Mesodermal cell (in vitro differentiated cells): ENCODE data around the gene RSPH9.

Experiments
- H3K27ac ChIP-seq: 2 replicates; pipeline ENCODE4 v1.7.0; 2013; ENCODE audit warnings: mild to moderate bottlenecking, low read depth, low read length, moderate library complexity; ENCODE audit not compliant: severe bottlenecking
- H3K36me3 ChIP-seq: 2 replicates; pipeline ENCODE4 v1.7.1; 2013; ENCODE audit warnings: mild to moderate bottlenecking, low read length, moderate library complexity; ENCODE audit not compliant: control insufficient read depth, insufficient read depth
- H3K4me1 ChIP-seq: one replicate; pipeline ENCODE4 v1.7.1; 2013; ENCODE audit warnings: mild to moderate bottlenecking, low read length; ENCODE audit not compliant: insufficient read depth, control insufficient read depth, poor library complexity, severe bottlenecking
- H3K4me3 ChIP-seq: 2 replicates; pipeline ENCODE4 v1.7.0; 2013; ENCODE audit warnings: low read length, control low read depth, mild to moderate bottlenecking; ENCODE audit not compliant: insufficient read depth, poor library complexity, severe bottlenecking; ENCODE audit errors: extremely low read depth
- H3K9me3 ChIP-seq: 2 replicates; pipeline ENCODE4 v1.7.1; 2013; ENCODE audit warnings: mild to moderate bottlenecking, low read length, moderate library complexity; ENCODE audit not compliant: control insufficient read depth
- WGBS, 2 experiments: methylation state at CpG; one replicate each; pipeline ENCODE4 v1.1.5; 2013; ENCODE audit warnings: missing lambda C conversion rate in 2 of 2; ENCODE audit not compliant: insufficient coverage in 2 of 2; 5-methylcytosine and 5-hydroxymethylcytosine counted together

Gene RSPH9

GRCh38 chr6:43703512-43704429, 58.9 kb downstream of the RSPH9 start:
- Histone ChIP-seq H3K4me3 (no peak overlapping the region), H3K4me1 (peaks cover 35% of the 10 kb centered on the region), H3K27ac (peak overlapping the region; percentile 89), H3K9me3 (no peaks in the 10 kb centered on the region), H3K36me3 (no peaks in the 10 kb centered on the region)
- 94 to 97% methylated on average over 4 to 5 of the region's 8 CpGs for WGBS, 2 experiments

DNA sequence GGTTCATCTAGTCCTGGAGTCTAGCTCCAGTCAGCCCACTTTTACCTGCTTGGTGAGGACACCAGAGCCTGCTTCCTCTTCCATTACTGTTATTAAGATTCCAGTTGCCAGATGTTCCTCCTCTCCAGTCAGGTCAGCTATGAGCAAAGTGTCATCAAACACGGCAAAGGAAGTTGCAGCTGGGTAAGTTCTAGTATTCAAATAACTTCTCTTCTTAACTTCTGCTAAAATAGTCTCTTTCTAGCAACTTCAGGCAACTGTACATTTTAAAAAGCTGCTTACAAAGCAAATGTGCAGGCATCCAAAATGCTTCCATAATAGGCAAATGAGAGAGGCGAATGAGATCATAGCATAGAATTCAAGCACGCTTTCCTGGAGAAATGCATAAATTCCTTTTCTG, 61.2 kb downstream of the RSPH9 start:
- H3K27ac ChIP-seq, result no peak overlapping the region
- 78 to 94% methylated on average over 2 to 3 of the region's 3 CpGs for WGBS, 2 experiments

DNA sequence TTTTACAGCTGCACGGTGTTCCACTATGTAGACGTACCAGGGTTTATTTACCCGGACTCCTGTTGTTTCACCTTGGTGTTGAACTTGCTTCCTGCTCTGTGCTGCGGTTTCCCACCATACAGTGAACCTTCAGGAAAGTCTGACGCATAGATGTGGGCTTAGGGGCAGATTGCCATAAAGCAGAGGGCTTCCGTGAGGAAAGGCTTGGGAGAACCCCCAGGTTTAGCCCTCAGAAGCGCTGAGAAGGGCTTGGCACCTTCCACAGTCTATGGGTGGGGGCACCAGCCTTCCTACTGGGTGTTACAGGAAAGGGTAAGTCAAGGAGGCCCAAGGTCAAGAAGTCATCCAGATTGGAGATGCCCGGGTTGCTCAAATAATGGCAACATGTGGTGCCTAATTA, 62.0 kb downstream of the RSPH9 start:
- Histone ChIP-seq H3K4me1 (peaks cover 24% of the 10 kb centered on the region), H3K36me3 (no peaks in the 10 kb centered on the region), H3K27ac (no peak overlapping the region), H3K9me3 (no peaks in the 10 kb centered on the region), H3K4me3 (no peak overlapping the region)
- 84 to 91% methylated on average over 8 of the region's 8 CpGs for WGBS, 2 experiments

More for the DNA sequence above, 61.2 kb downstream of the RSPH9 start:
- no peak overlapping the region for H3K4me3 ChIP-seq
- peaks cover 26% of the 10 kb centered on the region for H3K4me1 ChIP-seq
- H3K9me3 ChIP-seq, result no peaks in the 10 kb centered on the region
- H3K36me3 ChIP-seq, result no peaks in the 10 kb centered on the region

DNA sequence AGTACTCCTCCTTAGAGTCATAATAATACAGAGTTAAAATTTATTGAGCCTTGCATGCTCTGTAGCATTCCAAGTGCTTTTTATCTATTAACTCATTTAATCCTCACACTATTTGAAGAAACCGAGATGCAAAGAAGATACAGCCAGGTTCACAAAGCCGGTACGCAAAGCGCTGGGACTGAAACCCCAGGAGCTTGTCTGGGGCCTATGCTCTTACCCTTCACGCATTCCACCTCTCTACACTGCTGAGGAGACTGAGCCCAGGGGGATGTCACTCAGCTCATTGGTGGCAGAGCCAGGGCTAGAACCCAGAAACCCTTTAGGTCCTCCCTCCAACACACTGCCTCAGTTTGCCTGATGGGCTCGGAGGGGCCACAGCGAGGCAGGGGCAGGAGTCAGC, 62.4 kb downstream of the RSPH9 start:
- H3K36me3 ChIP-seq, result no peaks in the 10 kb centered on the region
- peaks cover 19% of the 10 kb centered on the region for H3K4me1 ChIP-seq
- H3K9me3 ChIP-seq, result no peaks in the 10 kb centered on the region
- no peak overlapping the region for H3K27ac ChIP-seq
- H3K4me3 ChIP-seq, result no peak overlapping the region
- WGBS, 2 experiments, result 80 to 85% methylated on average over 5 to 6 of the region's 7 CpGs

- Histone ChIP-seq H3K36me3 (no peaks in the 10 kb centered on the region), H3K4me3 (no peak overlapping the region), H3K4me1 (peaks cover 18% of the 10 kb centered on the region), H3K9me3 (no peaks in the 10 kb centered on the region), H3K27ac (no peak overlapping the region)
- WGBS, 2 experiments, result 67 to 75% methylated on average over 1 of the region's 1 CpG
Measured at GRCh38 chr6:43707767-43708166, 62.9 kb downstream of the RSPH9 start.

DNA sequence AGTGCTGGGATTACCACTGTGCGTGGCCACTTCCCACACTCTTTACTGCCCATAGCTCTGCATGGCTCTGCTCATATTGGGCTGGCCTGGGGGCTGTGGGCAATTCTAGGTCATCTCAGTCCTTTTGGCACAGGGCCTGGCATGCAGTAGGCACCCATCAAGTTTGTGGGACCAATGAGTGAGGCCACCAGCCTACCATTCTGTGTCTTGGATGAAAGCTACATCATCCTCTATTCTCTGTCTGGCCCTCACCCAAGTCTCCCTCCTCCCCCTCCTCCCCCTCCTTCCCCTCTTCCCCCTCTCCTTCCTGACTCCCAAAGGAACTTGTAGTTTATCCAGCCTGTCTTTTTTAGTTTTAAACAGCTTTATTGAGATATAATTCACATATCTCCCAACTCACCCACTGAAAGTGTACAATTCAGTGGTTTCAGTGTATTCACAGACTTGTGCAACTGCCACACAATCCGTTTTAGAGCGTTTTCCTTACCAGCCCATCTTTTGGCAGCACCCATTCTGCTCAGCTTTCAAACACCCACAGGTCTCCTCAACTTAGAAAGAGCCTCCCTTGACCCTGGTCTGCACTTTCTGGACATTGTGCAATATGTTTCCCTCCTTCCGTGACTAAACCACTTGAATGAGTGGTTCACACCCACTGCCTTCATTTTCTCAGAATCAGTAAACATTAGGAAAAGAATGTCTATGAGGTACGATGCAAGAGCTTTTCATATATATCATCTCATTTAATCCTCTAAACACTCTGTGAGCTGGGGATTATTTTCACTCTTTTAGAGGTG, 64.2 kb downstream of the RSPH9 start:
- no peaks in the 10 kb centered on the region for H3K9me3 ChIP-seq
- H3K36me3 ChIP-seq, result no peaks in the 10 kb centered on the region
- H3K4me1 ChIP-seq, result peaks cover 12% of the 10 kb centered on the region
- WGBS, 2 experiments, result 92 to 97% methylated on average over 4 of the region's 5 CpGs
- no peak overlapping the region for H3K27ac ChIP-seq
- H3K4me3 ChIP-seq, result no peak overlapping the region

DNA sequence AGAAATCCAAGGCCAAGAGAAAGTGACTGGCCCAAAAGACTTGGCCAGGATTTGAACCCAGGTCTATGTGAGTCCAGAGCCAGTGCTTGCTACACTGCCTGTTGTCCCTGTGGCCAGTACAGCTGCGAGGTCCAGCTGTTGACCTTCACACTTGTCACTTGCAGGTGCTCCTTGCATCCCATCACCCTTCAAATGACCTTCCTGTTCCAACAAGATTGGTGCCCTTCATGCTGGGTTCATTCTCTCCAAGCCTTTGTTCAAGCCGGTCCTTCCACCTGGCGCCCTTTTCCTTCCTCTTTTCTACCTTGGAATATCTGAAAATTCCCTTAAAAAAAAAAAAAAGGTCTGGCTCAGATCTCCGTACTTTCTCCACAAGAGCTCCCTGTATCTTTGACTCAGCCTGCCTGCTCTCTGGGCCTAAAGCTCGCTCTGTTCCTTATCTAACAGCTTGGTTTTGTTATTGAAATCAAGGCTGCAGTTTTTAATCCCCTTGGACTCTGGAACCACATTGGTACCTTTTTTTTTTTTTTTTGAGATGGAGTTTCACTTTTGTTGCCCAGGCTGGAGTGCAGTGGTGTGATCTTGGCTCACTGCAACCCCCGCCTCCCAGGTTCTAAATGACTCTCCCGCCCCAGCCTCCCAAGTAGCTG, 64.9 kb downstream of the RSPH9 start:
- Histone ChIP-seq H3K4me3 (no peak overlapping the region), H3K27ac (no peak overlapping the region), H3K9me3 (no peaks in the 10 kb centered on the region), H3K36me3 (no peaks in the 10 kb centered on the region), H3K4me1 (peaks cover 13% of the 10 kb centered on the region)
- 65 to 87% methylated on average over 2 to 3 of the region's 7 CpGs for WGBS, 2 experiments

DNA sequence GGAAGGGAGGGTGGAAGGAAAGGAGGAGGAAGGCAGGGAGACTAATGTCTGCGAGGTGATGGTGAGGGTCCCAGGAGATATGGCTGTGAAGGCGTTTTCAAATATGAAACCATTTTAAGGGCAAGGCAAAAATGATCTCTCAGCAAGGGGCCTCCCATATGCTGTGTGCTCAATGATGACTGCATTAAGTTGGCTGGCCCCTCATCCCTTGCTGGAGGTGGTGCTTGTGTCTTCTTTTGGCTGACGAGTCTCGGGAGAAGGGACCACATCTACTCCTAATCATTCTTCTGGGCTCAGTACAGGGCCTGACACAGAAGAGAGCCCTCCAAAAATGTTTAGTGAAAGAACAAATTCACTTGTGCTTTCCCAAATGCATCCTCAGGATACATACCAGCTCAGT, 65.7 kb downstream of the RSPH9 start:
- Histone ChIP-seq H3K4me3 (no peak overlapping the region), H3K9me3 (no peaks in the 10 kb centered on the region), H3K27ac (no peak overlapping the region), H3K36me3 (no peaks in the 10 kb centered on the region), H3K4me1 (peaks cover 8% of the 10 kb centered on the region)
- 88 to 100% methylated on average over 2 to 4 of the region's 4 CpGs for WGBS, 2 experiments

DNA sequence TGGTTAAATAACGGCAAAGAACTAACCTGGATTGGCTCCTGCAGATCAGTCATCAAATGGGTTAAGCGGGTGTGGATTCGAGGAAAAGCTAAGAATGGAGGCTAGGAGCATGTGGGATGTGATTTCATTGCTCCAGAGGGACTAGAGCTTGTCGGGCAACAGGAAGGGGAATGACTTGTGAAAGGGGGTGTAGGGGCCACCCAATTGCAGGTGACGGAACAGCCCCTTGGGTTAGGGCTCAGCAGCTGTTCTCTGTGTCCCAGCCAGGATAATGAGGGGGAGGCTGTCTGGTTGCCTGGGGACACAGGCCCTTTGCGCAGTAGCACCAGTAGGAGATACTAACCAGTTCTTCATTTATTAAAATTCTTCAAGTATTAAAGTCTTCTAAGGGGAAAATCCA, 67.7 kb downstream of the RSPH9 start:
- H3K9me3 ChIP-seq, result no peaks in the 10 kb centered on the region
- H3K27ac ChIP-seq, result no peak overlapping the region
- H3K4me1 ChIP-seq, result peaks cover 8% of the 10 kb centered on the region
- H3K4me3 ChIP-seq, result no peak overlapping the region
- WGBS, 2 experiments, result 86 to 97% methylated on average over 4 to 5 of the region's 6 CpGs
- no peaks in the 10 kb centered on the region for H3K36me3 ChIP-seq

DNA sequence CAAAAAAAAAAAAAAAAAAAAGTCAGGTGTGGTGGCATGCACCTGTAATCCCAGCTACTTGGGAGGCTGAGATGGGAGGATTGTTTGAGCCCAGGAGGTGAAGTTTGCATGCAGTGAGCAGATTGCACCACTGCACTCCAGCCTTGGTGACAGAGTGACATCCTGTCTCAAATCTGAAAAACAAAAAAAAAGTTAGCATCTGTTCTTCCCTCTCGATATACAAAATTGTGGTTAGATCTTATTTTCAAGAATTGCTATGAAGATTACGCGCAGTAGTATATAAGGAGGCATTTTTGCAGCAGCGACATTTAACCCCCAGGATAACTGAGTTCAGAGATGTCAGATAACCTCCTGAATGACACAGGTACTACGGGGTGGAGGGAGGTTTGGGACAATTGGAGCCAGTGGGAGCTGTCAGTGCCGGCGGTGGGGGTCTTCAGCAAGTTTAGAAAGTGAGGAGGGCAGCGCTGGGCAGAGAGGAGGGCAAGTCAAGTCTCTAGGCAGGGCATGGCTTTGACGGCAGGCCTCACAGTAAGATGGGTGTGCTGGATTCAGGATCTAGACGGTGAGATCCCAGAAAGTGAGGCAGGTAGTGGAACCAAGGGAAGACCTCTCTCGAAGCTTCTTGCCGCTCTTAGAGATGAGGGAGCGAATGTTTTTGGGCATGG, 68.9 kb downstream of the RSPH9 start:
- Histone ChIP-seq H3K27ac (peak overlapping the region; percentile 36), H3K36me3 (no peaks in the 10 kb centered on the region), H3K9me3 (no peaks in the 10 kb centered on the region), H3K4me3 (no peak overlapping the region), H3K4me1 (peaks cover 8% of the 10 kb centered on the region)
- whole genome bisulfite sequencing, 2 experiments, result 93 to 96% methylated on average over 13 of the region's 13 CpGs
